Prostate gland (tissue), 2 donors: ENCODE results near the gene ANO2. TPM values are rescaled to one million over a fixed set of nuclear protein-coding genes. Genes with fewer than 3 reads are reported as not detected.

Source experiments
- DNase-seq: peaks from one replicate; pipeline ENCODE4 v3.0.0-alpha.2; 2019; ENCODE audit warnings: low spot score
- H3K27ac ChIP-seq, 2 donors: fragments of 200-600 bp; sonication (generic); 2 replicates each; pipeline ENCODE4 v1.5.1; 2017 to 2019
- H3K27me3 ChIP-seq: fragments of 200-600 bp; sonication (generic); replicated peaks from 2 replicates; pipeline ENCODE4 v1.5.1; 2019; ENCODE audit not compliant: insufficient read depth
- H3K36me3 ChIP-seq, 2 donors: fragments of 200-600 bp; sonication (generic); 1 replicate in 1 of 2; 2 replicates in 1 of 2; pipeline versions ENCODE4 v1.5.1 to v1.8.1; 2017 to 2019
- H3K4me1 ChIP-seq: fragments of 200-600 bp; sonication (generic); replicated peaks from 2 replicates; pipeline ENCODE4 v1.5.1; 2019
- H3K4me3 ChIP-seq, 2 donors: fragments of 200-600 bp; sonication (generic); 2 replicates each; pipeline ENCODE4 v1.5.1; 2017 to 2019
- H3K9me3 ChIP-seq: fragments of 200-600 bp; sonication (generic); 2 replicates; pipeline ENCODE4 v1.5.1; 2017
- POLR2A ChIP-seq: fragments of 450-650 bp; IDR thresholded peaks from one replicate; pipeline ENCODE4 v1.6.1; 2016; ENCODE audit warnings: antibody characterized with exemption, mild to moderate bottlenecking
- POLR2AphosphoS5 ChIP-seq: sonication (generic); formaldehyde crosslinking; IDR thresholded peaks from one replicate; pipeline ENCODE4 v1.6.1; 2017; ENCODE audit warnings: antibody characterized with exemption
- WGBS: methylation state at CpG from one replicate; pipeline ENCODE4 v1.1.5; 2018; 5-methylcytosine and 5-hydroxymethylcytosine counted together
- intact Hi-C: fragments of 100-400 bp; cut with DNase I; formaldehyde crosslinking; loops from one replicate; pipeline ENCODE4 v1.14.2; 2022
- total RNA-seq, 2 donors: library from RNA; depleted of rRNA; stranded (reverse); fragments of >200 nt; gene quantifications; one replicate each; pipeline ENCODE4 v1.1.0, GENCODE V29; 2016
- TF ChIP-seq, protein P1 (sequence below), 4 experiments: fragments of 200-600 bp in 2 of 4; fragments of 450-650 bp in 2 of 4; sonication (generic) in 2 of 4; IDR thresholded peaks; 1 replicate in 3 of 4; 2 replicates in 1 of 4; pipeline ENCODE4 v1.5.1; 2016 to 2019; ENCODE audit warnings: antibody characterized with exemption in 4 of 4, mild to moderate bottlenecking in 2 of 4, moderate library complexity in 2 of 4

ANO2 gene
- total RNA-seq, 2 donors from 2014 or later: 0.64 to 7.0 TPM

DNA sequence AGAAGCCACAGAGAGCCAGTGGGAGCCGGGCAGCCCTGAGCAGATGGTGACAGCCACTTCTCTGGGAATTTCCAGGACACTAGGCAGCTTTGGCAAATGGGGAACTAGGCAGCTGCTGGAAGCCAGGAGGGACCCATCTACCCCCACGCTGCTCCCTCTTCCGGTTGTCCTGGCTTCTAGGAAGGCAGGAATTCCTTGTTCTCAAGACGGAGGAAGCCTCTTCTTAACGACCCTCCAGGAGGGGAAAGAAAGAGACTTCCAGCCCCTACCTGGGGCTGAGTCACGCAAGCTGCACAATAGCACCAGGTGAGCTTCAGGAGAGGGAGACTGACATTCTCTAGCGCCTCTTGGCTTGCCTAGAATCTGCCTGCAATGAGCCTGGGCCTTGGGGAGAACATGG lies 141.5 kb downstream of the ANO2 start:
- TF ChIP-seq, protein P1, sequence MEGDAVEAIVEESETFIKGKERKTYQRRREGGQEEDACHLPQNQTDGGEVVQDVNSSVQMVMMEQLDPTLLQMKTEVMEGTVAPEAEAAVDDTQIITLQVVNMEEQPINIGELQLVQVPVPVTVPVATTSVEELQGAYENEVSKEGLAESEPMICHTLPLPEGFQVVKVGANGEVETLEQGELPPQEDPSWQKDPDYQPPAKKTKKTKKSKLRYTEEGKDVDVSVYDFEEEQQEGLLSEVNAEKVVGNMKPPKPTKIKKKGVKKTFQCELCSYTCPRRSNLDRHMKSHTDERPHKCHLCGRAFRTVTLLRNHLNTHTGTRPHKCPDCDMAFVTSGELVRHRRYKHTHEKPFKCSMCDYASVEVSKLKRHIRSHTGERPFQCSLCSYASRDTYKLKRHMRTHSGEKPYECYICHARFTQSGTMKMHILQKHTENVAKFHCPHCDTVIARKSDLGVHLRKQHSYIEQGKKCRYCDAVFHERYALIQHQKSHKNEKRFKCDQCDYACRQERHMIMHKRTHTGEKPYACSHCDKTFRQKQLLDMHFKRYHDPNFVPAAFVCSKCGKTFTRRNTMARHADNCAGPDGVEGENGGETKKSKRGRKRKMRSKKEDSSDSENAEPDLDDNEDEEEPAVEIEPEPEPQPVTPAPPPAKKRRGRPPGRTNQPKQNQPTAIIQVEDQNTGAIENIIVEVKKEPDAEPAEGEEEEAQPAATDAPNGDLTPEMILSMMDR (IDR thresholded peaks at IDR 0.05): no peak
- TF ChIP-seq POLR2A: no peak
- no peak for TF ChIP-seq POLR2AphosphoS5
- Histone ChIP-seq H3K27ac (no peak overlapping the region), H3K4me3 (no peak overlapping the region), H3K27me3 (no peaks in the 10 kb centered on the region), H3K4me1 (no peaks in the 10 kb centered on the region), H3K36me3 (no peaks in the 10 kb centered on the region), H3K9me3 (no peaks in the 10 kb centered on the region)
- WGBS: 82% methylated on average over 7 of the region's 7 CpGs
- DNase-seq: no peak
- intact Hi-C loops: no loop called here

DNA sequence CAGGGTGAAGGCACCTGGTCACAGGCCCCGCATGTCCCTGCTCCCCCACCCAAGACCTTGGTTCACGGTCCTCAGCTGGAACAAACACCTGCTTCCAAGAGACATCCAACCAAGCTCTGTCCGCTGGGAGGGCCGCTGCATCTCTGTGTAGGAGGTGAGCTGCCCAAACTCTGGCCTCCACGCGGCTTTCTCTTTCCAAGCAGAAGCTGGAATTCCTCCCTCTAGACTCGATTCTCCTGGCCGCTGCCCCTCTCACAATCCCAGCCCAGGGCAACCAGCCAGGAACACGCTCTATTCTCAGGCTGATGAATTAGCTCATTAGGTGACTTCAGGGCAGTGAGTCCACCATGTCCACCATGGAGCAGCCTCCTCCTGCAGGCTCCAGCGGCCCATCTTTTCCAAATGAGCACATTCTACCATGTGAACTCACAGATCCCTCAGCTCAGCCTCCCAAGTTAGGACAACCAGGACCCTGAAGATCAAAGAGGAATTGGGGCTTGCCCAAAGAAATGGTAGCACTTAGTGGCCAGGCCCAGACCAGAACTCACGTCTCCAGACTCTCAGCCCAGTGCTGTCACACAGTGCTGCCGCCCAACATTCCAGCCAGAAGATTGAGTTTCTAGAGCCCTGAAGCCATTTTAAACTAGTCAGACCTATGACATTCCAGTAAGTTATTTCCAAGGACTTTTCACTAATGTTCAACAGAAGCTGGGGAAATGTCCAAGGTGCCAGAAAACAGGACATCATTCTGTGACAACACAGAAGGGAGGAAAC lies 146.6 kb downstream of the ANO2 start:
- intact Hi-C loops: loop anchor here (5.0 kb wide), 1 partner anchor 371 kb away; no protein-coding TSS in a partner anchor
- WGBS: 89% methylated on average over 12 of the region's 12 CpGs

DNA sequence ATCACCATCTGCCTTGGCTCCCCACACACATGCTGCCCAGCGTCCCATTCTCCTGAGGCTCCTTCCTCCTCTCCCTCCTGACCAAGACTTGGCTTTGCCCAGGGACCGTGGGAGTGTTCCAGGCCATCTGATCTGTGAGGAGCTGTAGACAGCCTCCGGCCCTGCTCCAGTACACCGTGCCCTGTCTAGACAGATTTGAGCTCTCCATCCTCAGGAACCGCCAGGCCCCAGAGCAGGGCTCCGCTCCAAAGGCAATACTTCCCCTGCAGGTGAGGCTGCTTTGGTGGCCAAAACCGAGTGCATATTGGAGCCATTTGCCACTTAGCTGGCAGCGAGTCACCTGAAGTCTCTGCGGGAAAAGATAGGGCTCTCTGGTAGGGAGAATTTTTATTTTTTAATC lies 147.4 kb downstream of the ANO2 start:
- Histone ChIP-seq H3K4me3 (no peak overlapping the region), H3K27me3 (no peaks in the 10 kb centered on the region), H3K9me3 (no peaks in the 10 kb centered on the region), H3K36me3 (no peaks in the 10 kb centered on the region), H3K27ac (no peak overlapping the region), H3K4me1 (no peaks in the 10 kb centered on the region)
- intact Hi-C loops: loop anchor here (5.0 kb wide), 1 partner anchor 370 kb away; no protein-coding TSS in a partner anchor
- TF ChIP-seq POLR2AphosphoS5 (no peak), POLR2A (no peak)
- TF ChIP-seq, protein P1 (IDR thresholded peaks at IDR 0.05): no peak
- WGBS: 77% methylated on average over 9 of the region's 9 CpGs
- DNase-seq: peak; percentile 13

More for the DNA sequence above, 146.6 kb downstream of the ANO2 start:
- H3K36me3 ChIP-seq: no peaks in the 10 kb centered on the region
- H3K4me3 ChIP-seq: no peak overlapping the region
- H3K27me3 ChIP-seq: no peaks in the 10 kb centered on the region
- H3K27ac ChIP-seq: no peak overlapping the region
- no peaks in the 10 kb centered on the region for H3K4me1 ChIP-seq
- H3K9me3 ChIP-seq: no peaks in the 10 kb centered on the region
- TF ChIP-seq POLR2A (no peak), POLR2AphosphoS5 (no peak)
- TF ChIP-seq, protein P1 (IDR thresholded peaks at IDR 0.05): no peak
- DNase-seq: no peak

DNA sequence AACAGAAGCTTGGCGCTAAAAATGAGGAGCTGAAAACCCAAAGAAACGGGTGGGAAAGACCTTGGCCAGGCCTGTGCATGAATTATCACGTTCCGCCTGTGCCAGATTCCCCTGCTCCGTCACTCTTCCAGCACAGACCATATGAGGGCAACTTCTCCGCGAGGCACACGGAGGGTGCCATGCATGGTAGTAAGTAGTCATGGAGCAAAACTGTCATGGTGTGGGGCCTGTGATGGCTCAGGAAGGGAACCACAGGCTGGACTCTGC lies 148.2 kb downstream of the ANO2 start:
- DNase-seq: no peak
- 84% methylated on average over 8 of the region's 8 CpGs for WGBS
- Histone ChIP-seq H3K9me3 (no peaks in the 10 kb centered on the region), H3K27ac (no peak overlapping the region), H3K36me3 (no peaks in the 10 kb centered on the region), H3K4me1 (no peaks in the 10 kb centered on the region), H3K27me3 (no peaks in the 10 kb centered on the region), H3K4me3 (no peak overlapping the region)
- intact Hi-C loops: loop anchor here (5.0 kb wide), 1 partner anchor 370 kb away; no protein-coding TSS in a partner anchor
- TF ChIP-seq, protein P1 (IDR thresholded peaks at IDR 0.05): no peak
- TF ChIP-seq POLR2AphosphoS5 (no peak), POLR2A (no peak)
